Activated naive CD4-positive, alpha-beta T cell treated with anti-CD3 and anti-CD28 coated beads, Interleukin-2, amount 10 ng/mL, durations not matched to agents 7 days and 5 days (primary cell): ENCODE results near the gene HEPN1.

ENCODE experiments used
- CTCF ChIA-PET: fragments of 350-600 bp; sonication (Branson Sonifier 250); formaldehyde crosslinking; loops from one replicate; lab custom pipeline; 2021; ENCODE audit warnings: antibody characterized with exemption; lab: Charles Lee
- DNase-seq: peaks from one replicate; pipeline ENCODE4 v3.0.0-alpha.2; 2020
- H3K27ac Mint-ChIP-seq: one replicate; pipeline ENCODE4 v1.8.0; 2021; ENCODE audit warnings: mild to moderate bottlenecking, moderate library complexity, mixed read lengths
- H3K27me3 Mint-ChIP-seq: one replicate; pipeline ENCODE4 v1.8.0; 2021; ENCODE audit warnings: mild to moderate bottlenecking, mixed read lengths
- H3K36me3 Mint-ChIP-seq: one replicate; pipeline ENCODE4 v1.8.0; 2021; ENCODE audit warnings: mixed read lengths
- H3K4me1 Mint-ChIP-seq: one replicate; pipeline ENCODE4 v1.8.0; 2021; ENCODE audit warnings: mixed read lengths
- H3K4me3 Mint-ChIP-seq: one replicate; pipeline ENCODE4 v1.8.0; 2021; ENCODE audit warnings: mild to moderate bottlenecking, moderate library complexity, mixed read lengths
- H3K9me3 Mint-ChIP-seq: one replicate; pipeline ENCODE4 v1.8.0; 2021; ENCODE audit warnings: mixed read lengths

HEPN1 gene

DNA sequence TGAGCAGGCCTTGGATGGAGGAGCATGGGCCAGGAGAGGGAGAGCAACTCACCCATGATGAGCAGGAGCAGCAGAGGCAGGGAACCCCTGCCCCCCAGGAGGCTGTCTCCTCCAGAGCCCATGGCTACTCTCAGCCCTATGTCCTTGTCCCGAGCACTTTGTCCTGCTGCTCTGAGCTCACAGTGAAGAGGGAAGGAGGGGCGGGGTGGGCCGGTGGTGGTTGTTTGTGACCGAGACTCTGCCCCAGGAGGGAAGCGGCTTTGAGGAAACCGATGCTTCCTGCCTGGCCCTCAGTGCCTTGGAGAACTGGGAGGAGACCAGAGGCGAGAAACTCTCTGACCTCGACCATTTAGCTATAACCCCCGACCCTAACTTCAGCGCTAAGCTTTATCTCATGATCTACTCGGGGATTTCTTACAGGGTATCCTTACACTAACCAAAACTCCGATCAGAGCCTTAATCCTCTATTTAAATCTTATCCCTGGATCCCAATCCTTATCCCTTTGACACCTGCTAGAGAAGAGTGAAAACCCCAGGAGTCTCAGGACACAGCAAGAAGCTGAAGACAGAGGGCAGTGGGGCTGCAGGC is 21.3 kb upstream of the HEPN1 start, which contains the start of gene ROBO4:
TSS of gene ROBO4 (minus strand) at position 192 of the 589 bp plus-strand sequence. CDS start at position 122, 70 bp downstream.
- no peak within 1 kb of the TSS for H3K27ac Mint-ChIP-seq
- DNase-seq, result no peak
- CTCF ChIA-PET, result interaction anchor here (0.9 to 2.0 kb wide), 2 partner anchors 22 to 139 kb away, joined by 3 to 5 read pairs; no protein-coding TSS in a partner anchor
- H3K9me3 Mint-ChIP-seq, result no peaks in the 10 kb centered on the region
- no peaks in the 10 kb centered on the region for H3K36me3 Mint-ChIP-seq
- peaks cover 63% of the 10 kb centered on the region for H3K27me3 Mint-ChIP-seq
- peaks cover 12% of the 10 kb centered on the region for H3K4me1 Mint-ChIP-seq
- no peak within 1 kb of the TSS for H3K4me3 Mint-ChIP-seq

DNA sequence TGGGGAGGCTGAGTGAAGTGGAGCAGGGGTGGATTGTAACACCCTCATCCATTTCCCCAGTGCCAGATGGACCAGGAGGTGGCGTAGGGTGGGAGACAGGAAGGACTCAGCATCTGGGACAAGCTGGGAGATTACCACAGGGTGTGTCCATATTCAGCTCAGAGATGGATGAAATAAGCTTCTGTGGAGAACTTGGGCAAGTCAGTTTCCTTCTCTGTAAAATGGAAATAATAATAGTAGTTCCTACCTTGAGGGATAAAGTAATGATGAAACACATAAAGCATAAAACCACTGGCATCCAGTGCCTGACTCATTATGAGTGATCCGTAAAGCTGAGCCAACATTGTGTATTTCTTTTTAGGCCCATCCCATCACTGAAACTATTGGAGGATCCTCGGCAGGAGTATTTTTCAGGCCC is 20.8 kb upstream of the HEPN1 start:
- CTCF ChIA-PET, result interaction anchor here (2.0 kb wide), 1 partner anchor 22 kb away, joined by 5 read pairs; no protein-coding TSS in a partner anchor
- H3K36me3 Mint-ChIP-seq, result no peaks in the 10 kb centered on the region
- peaks cover 12% of the 10 kb centered on the region for H3K4me1 Mint-ChIP-seq
- no peak overlapping the region for H3K4me3 Mint-ChIP-seq
- no peak for DNase-seq
- H3K27me3 Mint-ChIP-seq, result peaks cover 57% of the 10 kb centered on the region
- no peak overlapping the region for H3K27ac Mint-ChIP-seq
- no peaks in the 10 kb centered on the region for H3K9me3 Mint-ChIP-seq

DNA sequence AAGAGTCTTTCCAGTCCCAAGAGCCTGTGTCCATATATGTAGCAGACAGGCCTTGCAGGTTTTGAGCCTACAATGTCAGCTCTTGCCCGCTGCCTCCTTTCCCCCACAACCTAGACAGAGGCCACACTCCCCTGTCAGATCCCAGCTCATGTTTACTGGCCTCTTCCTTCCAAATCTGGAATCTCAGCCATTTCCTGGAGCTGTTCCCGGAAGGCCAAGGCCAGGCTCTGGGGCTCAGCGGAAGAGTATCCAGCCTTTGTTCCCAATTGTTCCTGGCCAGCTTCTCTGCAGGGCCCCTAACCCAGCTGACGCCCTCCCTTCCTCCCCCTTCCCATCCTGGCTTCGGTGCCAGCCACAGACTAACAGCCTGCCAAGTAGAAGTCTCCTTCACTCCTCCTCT is 20.3 kb upstream of the HEPN1 start:
- Mint-ChIP-seq H3K4me1 (peaks cover 12% of the 10 kb centered on the region), H3K9me3 (no peaks in the 10 kb centered on the region), H3K27ac (no peak overlapping the region), H3K36me3 (no peaks in the 10 kb centered on the region), H3K4me3 (no peak overlapping the region), H3K27me3 (peaks cover 57% of the 10 kb centered on the region)
- CTCF ChIA-PET, result interaction anchor here (2.0 kb wide), 1 partner anchor 23 kb away, joined by 5 read pairs; no protein-coding TSS in a partner anchor
- no peak for DNase-seq

DNA sequence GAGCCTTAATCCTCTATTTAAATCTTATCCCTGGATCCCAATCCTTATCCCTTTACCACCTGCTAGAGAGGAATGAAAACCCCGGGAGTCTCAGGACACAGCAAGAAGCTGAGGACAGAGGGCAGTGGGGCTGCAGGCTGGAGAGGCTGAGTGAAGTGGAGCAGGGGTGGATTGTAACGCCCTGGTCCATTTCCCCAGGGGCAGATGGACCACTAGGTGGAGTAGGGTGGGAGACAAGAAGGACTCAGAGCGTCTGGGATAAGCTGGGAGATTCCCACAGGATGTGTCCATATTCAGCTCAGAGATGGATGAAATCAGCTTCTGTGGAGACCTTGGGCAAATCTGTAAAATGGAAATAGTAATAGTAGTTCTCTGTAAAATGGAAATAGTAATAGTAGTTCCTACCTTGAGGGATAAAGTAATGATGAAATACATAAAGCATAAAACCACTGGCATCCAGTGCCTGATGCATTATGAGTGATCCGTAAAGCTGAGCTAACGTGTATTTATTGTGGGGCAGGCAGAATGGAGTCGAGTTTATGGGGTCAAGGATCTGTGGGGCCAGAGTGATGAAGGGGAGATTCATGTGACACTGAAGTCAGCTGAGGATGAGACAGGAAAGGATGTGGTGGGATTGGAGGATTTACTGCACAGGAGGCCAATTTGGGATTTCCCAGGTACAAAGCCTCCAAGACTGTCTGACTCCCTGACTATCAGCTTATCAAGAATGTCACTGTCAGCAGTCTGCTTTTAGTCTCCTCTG is 19.5 kb upstream of the HEPN1 start:
- Mint-ChIP-seq H3K4me1 (peaks cover 12% of the 10 kb centered on the region), H3K27ac (no peak overlapping the region), H3K36me3 (no peaks in the 10 kb centered on the region), H3K4me3 (no peak overlapping the region), H3K9me3 (no peaks in the 10 kb centered on the region), H3K27me3 (peaks cover 57% of the 10 kb centered on the region)
- no peak for DNase-seq
- CTCF ChIA-PET, result no interaction called here

DNA sequence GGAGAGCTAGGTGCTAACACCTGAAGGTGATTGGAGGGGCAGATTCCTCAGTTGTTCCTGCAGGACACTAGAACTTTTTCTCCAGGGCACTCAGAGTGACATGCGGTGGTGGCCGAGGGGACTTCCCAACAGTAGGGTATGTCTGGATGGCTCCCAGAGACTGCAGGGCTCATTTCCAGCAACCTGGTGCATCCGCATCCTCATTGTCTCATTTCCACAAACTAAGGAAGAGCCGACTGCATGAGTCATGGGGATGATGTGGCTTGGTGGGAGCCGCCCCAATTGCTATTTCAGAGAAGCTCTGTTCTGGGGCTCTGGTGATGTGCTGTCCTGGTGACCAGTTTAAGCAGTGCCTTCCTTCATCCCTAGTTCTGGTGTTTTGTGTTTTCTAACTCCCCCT is 18.6 kb upstream of the HEPN1 start:
- peaks cover 12% of the 10 kb centered on the region for H3K4me1 Mint-ChIP-seq

DNA sequence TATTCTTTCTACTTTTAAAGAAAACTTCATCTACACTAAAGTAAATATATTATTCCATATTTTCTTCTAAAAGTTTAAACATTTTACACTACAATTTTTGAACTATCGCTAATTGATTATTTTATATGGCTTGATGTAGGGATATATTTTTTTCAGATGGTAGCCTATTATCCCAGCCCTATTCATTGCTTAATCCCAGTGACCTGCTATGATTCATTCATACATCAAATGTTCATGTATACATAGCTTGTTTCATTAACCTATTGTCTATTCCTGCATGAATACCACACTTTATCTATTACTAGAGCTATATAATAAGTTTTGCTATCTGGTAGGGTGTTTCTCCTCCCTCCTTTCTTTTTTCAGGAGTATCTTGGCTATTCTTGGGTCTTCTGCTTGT is 16.4 kb upstream of the HEPN1 start:
- peaks cover 48% of the 10 kb centered on the region for H3K27me3 Mint-ChIP-seq
- H3K36me3 Mint-ChIP-seq, result no peaks in the 10 kb centered on the region
- no peak for DNase-seq
- CTCF ChIA-PET, result no interaction called here
- no peaks in the 10 kb centered on the region for H3K9me3 Mint-ChIP-seq
- H3K27ac Mint-ChIP-seq, result no peak overlapping the region
- H3K4me3 Mint-ChIP-seq, result no peak overlapping the region
- peaks cover 7% of the 10 kb centered on the region for H3K4me1 Mint-ChIP-seq

More for the DNA sequence above, 18.6 kb upstream of the HEPN1 start:
- DNase-seq, result no peak
- H3K27me3 Mint-ChIP-seq, result peaks cover 51% of the 10 kb centered on the region
- no peak overlapping the region for H3K27ac Mint-ChIP-seq
- H3K36me3 Mint-ChIP-seq, result no peaks in the 10 kb centered on the region
- H3K9me3 Mint-ChIP-seq, result no peaks in the 10 kb centered on the region
- H3K4me3 Mint-ChIP-seq, result no peak overlapping the region
- CTCF ChIA-PET, result no interaction called here

DNA sequence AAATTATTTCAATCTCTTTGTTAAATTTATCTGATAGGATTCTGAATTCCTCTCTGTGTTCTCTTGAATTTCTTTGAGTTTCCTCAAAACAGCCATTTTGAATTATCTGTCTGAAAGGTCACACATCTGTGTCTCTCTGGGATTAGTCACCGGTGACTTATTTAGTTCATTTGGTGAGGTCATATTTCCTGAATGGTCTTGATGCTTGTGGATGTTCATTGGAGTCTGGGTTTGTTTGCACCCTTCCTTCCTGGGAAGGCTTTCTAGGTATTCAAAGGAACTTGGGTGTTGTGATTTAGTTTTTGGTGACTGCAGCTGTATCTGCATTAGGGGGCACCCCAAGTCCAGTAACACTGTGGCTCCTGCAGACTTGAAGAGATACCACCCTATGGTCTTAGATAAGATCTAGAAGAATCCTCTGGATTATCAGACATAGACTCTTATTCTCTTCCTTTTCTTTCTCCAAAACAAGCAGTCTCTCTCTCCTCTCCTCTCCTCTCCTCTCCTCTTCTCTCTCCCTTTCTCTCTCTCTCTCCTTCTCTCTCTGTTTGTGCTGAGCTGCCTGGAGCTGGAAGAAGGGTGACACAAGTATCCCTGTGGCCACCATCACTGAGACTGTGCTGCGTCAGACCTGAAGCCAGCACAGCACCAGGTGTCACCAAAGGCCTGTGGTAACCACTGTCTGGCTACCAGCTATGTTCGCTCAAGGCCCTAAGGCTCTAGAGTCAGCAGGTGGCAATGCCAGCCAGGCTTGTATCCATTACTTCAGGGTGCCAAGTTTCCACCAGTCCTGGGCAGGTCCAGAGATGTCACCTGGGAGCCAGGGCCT is 3.3 kb upstream of the HEPN1 start:
- CTCF ChIA-PET, result interaction anchor here (1.1 kb wide), 1 partner anchor 209 kb away, joined by 6 read pairs; no protein-coding TSS in a partner anchor
- no peak overlapping the region for H3K4me3 Mint-ChIP-seq
- H3K36me3 Mint-ChIP-seq, result no peaks in the 10 kb centered on the region
- H3K27me3 Mint-ChIP-seq, result peaks cover 38% of the 10 kb centered on the region
- peaks cover 14% of the 10 kb centered on the region for H3K9me3 Mint-ChIP-seq
- H3K4me1 Mint-ChIP-seq, result peaks cover 3% of the 10 kb centered on the region
- H3K27ac Mint-ChIP-seq, result no peak overlapping the region
- peak; percentile 38 for DNase-seq

DNA sequence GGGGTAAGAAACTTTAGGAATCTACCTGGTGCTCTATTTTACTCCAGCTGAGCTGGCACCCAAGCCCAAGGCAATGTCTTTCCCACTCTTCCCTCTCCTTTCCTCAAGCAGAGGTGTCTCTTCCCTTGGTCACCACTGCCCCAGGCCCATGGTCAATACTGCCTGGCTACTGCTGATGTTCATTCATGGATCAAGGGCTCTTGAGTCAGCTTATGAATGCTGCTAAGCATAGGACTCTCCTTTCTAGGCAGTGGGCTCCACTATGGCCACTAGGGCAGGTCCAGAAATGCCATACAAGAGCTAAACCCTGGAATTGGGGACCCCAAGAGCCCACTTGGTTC is 2.7 kb upstream of the HEPN1 start:
- no peak for DNase-seq
- Mint-ChIP-seq H3K4me3 (no peak overlapping the region), H3K27ac (no peak overlapping the region), H3K27me3 (peaks cover 40% of the 10 kb centered on the region), H3K4me1 (peaks cover 4% of the 10 kb centered on the region), H3K9me3 (peaks cover 14% of the 10 kb centered on the region), H3K36me3 (no peaks in the 10 kb centered on the region)
- CTCF ChIA-PET, result interaction anchor here (1.1 to 1.5 kb wide), 2 partner anchors 208 to 431 kb away, joined by 3 to 6 read pairs; no protein-coding TSS in a partner anchor

DNA sequence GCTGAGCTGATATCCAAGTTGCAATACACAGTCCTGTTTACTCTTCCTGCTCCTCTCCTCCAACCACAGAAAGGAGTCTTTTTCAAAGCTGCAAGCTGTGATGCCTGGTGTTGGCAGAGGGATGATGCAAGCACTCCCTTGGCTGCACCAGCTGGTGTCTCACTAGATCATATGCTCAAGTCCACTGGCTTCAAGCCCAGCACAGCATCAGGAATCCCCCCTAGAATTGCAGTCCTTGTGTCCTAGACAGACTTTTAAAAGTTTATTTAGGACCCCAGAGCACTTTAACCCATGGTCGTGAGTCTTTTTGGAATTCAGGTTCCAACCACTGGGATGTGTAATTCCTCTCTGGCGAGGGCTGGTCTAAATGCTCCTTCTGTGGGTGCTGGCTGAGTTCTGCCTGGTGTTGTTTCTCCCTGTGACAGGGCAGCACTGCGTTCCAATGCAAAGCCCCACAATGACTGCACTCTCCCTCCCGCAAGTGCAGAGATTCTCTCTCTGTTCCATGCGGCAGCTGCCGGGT is 1.9 kb upstream of the HEPN1 start:
- Mint-ChIP-seq H3K36me3 (no peaks in the 10 kb centered on the region), H3K9me3 (peaks cover 7% of the 10 kb centered on the region), H3K27me3 (peaks cover 38% of the 10 kb centered on the region), H3K4me3 (no peak overlapping the region), H3K4me1 (peaks cover 4% of the 10 kb centered on the region), H3K27ac (no peak overlapping the region)
- CTCF ChIA-PET, result interaction anchor here (1.1 to 1.5 kb wide), 2 partner anchors 207 to 430 kb away, joined by 3 to 6 read pairs; no protein-coding TSS in a partner anchor
- no peak for DNase-seq

DNA sequence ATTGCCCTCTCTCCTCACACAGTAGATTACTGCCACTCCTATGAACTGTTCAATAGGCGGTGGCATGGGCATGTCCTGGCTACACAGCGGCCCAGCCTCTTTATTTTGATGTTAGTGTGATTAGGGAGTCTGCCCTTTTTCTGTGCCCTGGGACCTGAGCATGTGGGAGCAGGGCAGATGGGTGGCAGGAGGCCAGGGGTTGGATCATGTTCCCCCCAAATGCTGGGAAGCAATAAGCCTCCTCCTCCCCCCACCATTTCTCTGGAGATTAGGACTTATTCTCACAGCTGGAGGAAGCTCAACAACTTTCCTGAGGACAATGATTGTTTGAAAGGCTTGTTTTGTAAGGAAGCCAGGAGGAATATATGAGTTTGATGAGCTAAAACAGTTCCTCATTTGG is 848 bp downstream of the HEPN1 start:
- peaks cover 23% of the 10 kb centered on the region for H3K4me1 Mint-ChIP-seq
- H3K27ac Mint-ChIP-seq, result no peak overlapping the region
- CTCF ChIA-PET, result interaction anchor here (1.4 kb wide), 1 partner anchor 21 kb away, joined by 4 read pairs; no protein-coding TSS in a partner anchor
- no peaks in the 10 kb centered on the region for H3K36me3 Mint-ChIP-seq
- no peaks in the 10 kb centered on the region for H3K9me3 Mint-ChIP-seq
- H3K27me3 Mint-ChIP-seq, result peaks cover 35% of the 10 kb centered on the region
- no peak for DNase-seq
- no peak overlapping the region for H3K4me3 Mint-ChIP-seq

DNA sequence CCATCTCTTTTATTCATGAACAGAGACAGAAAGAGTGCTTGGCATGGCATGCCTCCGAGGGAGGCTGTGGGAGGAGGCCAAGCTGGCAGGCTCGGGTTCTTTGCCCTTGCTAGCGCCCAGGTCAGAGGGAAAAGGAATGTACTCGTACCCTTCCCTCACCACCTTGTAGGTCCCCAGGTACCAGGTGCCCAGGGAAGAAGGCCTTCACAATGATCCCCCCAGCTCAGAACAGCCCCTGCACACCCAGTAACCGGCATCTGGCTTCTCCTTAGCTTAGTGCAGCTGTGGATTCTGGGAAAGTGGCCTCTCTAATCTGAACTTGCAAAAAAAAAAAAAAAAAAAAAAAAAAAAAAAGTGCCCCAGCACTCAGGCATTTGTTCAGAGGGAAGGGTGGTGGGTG is 1.3 kb downstream of the HEPN1 start:
- no peaks in the 10 kb centered on the region for H3K9me3 Mint-ChIP-seq
- CTCF ChIA-PET, result interaction anchor here (1.4 kb wide), 1 partner anchor 21 kb away, joined by 4 read pairs; no protein-coding TSS in a partner anchor
- no peak overlapping the region for H3K27ac Mint-ChIP-seq
- peaks cover 23% of the 10 kb centered on the region for H3K4me1 Mint-ChIP-seq
- peaks cover 40% of the 10 kb centered on the region for H3K27me3 Mint-ChIP-seq
- H3K4me3 Mint-ChIP-seq, result no peak overlapping the region
- H3K36me3 Mint-ChIP-seq, result no peaks in the 10 kb centered on the region
- DNase-seq, result no peak

DNA sequence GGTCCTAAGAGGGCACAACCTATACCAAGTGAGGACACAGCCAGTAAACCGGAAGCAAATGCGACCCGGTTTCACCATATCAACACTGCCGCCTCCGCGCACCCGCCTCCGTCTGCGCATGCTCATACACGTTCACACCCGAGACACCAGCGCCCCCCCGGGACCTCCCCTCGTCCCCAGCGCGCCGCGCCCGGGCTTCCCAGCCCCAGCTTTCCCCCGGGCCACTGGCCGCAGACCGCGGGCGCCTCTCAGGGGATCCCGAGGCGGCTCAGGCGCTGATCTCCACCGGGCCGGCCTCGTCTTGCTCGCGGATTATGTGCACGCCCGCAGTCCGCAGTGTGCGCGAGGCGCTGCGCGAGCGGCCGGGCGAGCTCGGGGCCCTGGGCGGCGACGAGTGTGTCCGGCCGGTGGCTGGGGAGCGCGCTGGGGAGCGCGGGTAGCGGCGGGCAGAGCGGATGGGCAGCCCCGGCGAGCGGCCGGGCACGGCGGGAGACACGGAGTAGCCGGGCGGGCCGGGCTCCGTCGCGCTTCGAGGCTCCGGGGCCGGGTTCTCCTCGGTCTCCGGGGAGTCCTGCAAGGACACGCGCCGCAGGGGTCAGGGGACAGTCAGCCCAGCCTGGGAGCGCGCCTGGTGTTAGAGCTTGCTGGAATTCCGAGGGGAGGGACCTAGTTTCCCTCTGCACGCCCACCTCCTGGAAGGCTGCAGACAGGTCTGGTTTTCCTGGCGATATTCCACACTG is 2.0 kb downstream of the HEPN1 start:
- peak; percentile 82 for DNase-seq
- Mint-ChIP-seq H3K9me3 (no peaks in the 10 kb centered on the region), H3K4me1 (peaks cover 23% of the 10 kb centered on the region), H3K27ac (no peak overlapping the region), H3K27me3 (peaks cover 36% of the 10 kb centered on the region), H3K36me3 (no peaks in the 10 kb centered on the region), H3K4me3 (peak overlapping the region; percentile 42)
- CTCF ChIA-PET, result interaction anchor here (0.7 to 1.4 kb wide), 2 partner anchors 20 to 33 kb away, joined by 4 read pairs; no protein-coding TSS in a partner anchor

DNA sequence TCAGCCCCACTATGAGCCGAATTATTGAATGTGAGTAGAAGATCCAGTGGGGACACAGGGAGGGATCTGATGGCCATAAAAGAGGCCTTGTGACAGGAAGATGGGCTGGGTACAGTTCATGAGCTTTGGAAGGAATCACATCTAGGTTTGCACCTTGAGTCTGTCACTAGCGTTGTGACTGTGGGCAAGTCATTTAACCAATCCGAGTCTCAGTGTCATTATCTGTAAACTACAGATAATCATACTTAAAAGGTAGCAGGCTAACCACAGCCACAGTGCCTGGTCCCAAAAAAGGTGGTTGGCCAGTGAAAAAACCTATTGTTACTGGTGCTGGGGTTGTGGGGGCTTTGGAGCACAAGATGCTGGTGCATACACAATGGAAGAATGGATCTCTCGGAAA is 3.8 kb downstream of the HEPN1 start:
- H3K27me3 Mint-ChIP-seq, result peaks cover 25% of the 10 kb centered on the region
- no peaks in the 10 kb centered on the region for H3K36me3 Mint-ChIP-seq
- no peak overlapping the region for H3K4me3 Mint-ChIP-seq

More for the DNA sequence above, 3.8 kb downstream of the HEPN1 start:
- H3K27ac Mint-ChIP-seq, result no peak overlapping the region
- no peaks in the 10 kb centered on the region for H3K9me3 Mint-ChIP-seq
- no peak for DNase-seq
- CTCF ChIA-PET, result interaction anchor here (0.6 to 1.8 kb wide), 4 partner anchors 12 to 220 kb away, joined by 3 to 6 read pairs (median 3); no protein-coding TSS in a partner anchor
- peaks cover 23% of the 10 kb centered on the region for H3K4me1 Mint-ChIP-seq
